Right lobe of liver (tissue), 4 donors: ENCODE results near the gene ALK.

Experiments
- POLR2A ChIP-seq: fragments of 450-650 bp; IDR thresholded peaks from one replicate; pipeline ENCODE4 v1.6.1; 2017; ENCODE audit warnings: antibody characterized with exemption, mild to moderate bottlenecking
- TF ChIP-seq, protein P1 (sequence below), 4 donors: fragments of 200-600 bp in 3 of 4; fragments of 450-650 bp in 1 of 4; IDR thresholded peaks; one replicate each; pipeline versions ENCODE4 v1.5.1 to v1.8.0; 2016 to 2022; ENCODE audit warnings: antibody characterized with exemption in 4 of 4, mild to moderate bottlenecking in 2 of 4
- donor health status: DM: no; HTN: no; CAD: no.
- donor health status: DM: no; HTN: no; CAD: no.
- donor health status: DM: no; HTN: yes; CAD: no.

GRCh38 chr2:29260142-29260772 lies 661.1 kb downstream of the ALK start:
- TF ChIP-seq POLR2A = no peak
- TF ChIP-seq, protein P1, sequence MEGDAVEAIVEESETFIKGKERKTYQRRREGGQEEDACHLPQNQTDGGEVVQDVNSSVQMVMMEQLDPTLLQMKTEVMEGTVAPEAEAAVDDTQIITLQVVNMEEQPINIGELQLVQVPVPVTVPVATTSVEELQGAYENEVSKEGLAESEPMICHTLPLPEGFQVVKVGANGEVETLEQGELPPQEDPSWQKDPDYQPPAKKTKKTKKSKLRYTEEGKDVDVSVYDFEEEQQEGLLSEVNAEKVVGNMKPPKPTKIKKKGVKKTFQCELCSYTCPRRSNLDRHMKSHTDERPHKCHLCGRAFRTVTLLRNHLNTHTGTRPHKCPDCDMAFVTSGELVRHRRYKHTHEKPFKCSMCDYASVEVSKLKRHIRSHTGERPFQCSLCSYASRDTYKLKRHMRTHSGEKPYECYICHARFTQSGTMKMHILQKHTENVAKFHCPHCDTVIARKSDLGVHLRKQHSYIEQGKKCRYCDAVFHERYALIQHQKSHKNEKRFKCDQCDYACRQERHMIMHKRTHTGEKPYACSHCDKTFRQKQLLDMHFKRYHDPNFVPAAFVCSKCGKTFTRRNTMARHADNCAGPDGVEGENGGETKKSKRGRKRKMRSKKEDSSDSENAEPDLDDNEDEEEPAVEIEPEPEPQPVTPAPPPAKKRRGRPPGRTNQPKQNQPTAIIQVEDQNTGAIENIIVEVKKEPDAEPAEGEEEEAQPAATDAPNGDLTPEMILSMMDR (IDR thresholded peaks at IDR 0.05) = no peak
